CD14-positive monocyte (primary cell): Measurements from ENCODE around the gene CEP97. TPM values are rescaled to one million over a fixed set of nuclear protein-coding genes. Genes with fewer than 3 reads are reported as not detected.

Experiments
- DNase-seq, 3 donors: peaks; one replicate each; pipeline ENCODE4 v3.0.0-alpha.2; 2011 to 2022
- H2AFZ ChIP-seq: 2 replicates; pipeline ENCODE4 v1.6.0; 2012; ENCODE audit warnings: mild to moderate bottlenecking, low read depth, low read length, inconsistent platforms; ENCODE audit not compliant: insufficient read depth, poor library complexity, severe bottlenecking
- H3K27ac ChIP-seq, 2 donors: 1 replicate in 1 of 2; 2 replicates in 1 of 2; pipeline ENCODE4 v1.5.1; 2012 to 2013; ENCODE audit warnings: low read length in 2 of 2, control low read depth in 1 of 2, inconsistent platforms in 1 of 2, low read depth in 1 of 2, mild to moderate bottlenecking in 1 of 2
- H3K27me3 ChIP-seq, 2 donors: one replicate each; pipeline versions ENCODE4 v1.6.0 to v1.6.1; 2011 to 2013; ENCODE audit warnings: low read length in 2 of 2; ENCODE audit not compliant: control insufficient read depth in 2 of 2, insufficient read depth in 2 of 2
- H3K36me3 ChIP-seq, 2 donors: replicated peaks in 1 of 2; 1 replicate in 1 of 2; 2 replicates in 1 of 2; pipeline versions ENCODE4 v1.5.1 to v1.6.1; 2012 to 2013; ENCODE audit warnings: low read length in 2 of 2, control low read depth in 1 of 2, inconsistent platforms in 1 of 2, mild to moderate bottlenecking in 1 of 2; ENCODE audit not compliant: insufficient read depth in 2 of 2, control insufficient read depth in 1 of 2
- H3K4me1 ChIP-seq, 2 donors: 1 replicate in 1 of 2; 2 replicates in 1 of 2; pipeline versions ENCODE4 v1.5.1 to v1.6.1; 2012 to 2013; ENCODE audit warnings: low read length in 2 of 2, control low read depth in 1 of 2, inconsistent platforms in 1 of 2, mild to moderate bottlenecking in 1 of 2, moderate library complexity in 1 of 2; ENCODE audit not compliant: insufficient read depth in 2 of 2, control insufficient read depth in 1 of 2
- H3K4me2 ChIP-seq: replicated peaks from 2 replicates; pipeline ENCODE3; 2012; ENCODE audit warnings: low read length, moderate library complexity, mild to moderate bottlenecking; ENCODE audit not compliant: poor library complexity, severe bottlenecking; ENCODE audit errors: extremely low read depth
- H3K4me3 ChIP-seq, 3 experiments: fragments of 200-600 bp in 1 of 3; sonication (generic) in 1 of 3; replicated peaks in 1 of 3; 1 replicate in 2 of 3; 2 replicates in 1 of 3; pipeline ENCODE4 v1.5.1; 2011 to 2013; ENCODE audit warnings: low read length in 3 of 3, mild to moderate bottlenecking in 3 of 3, control low read depth in 2 of 3, low read depth in 2 of 3, inconsistent platforms in 1 of 3, moderate library complexity in 1 of 3
- H3K79me2 ChIP-seq: 2 replicates; pipeline ENCODE4 v1.6.0; 2012; ENCODE audit warnings: mild to moderate bottlenecking, control low read depth, inconsistent platforms, low read length, moderate library complexity; ENCODE audit not compliant: insufficient read depth
- H3K9ac ChIP-seq: 2 replicates; pipeline ENCODE4 v1.6.0; 2017; ENCODE audit warnings: low read length, mild to moderate bottlenecking; ENCODE audit not compliant: insufficient read depth, poor library complexity, severe bottlenecking
- H3K9me3 ChIP-seq, 2 donors: replicated peaks in 1 of 2; 1 replicate in 1 of 2; 2 replicates in 1 of 2; pipeline versions ENCODE4 v1.5.1 to v1.6.1; 2012 to 2013; ENCODE audit warnings: low read length in 2 of 2, control low read depth in 1 of 2; ENCODE audit not compliant: control insufficient read depth in 1 of 2, insufficient read depth in 1 of 2
- H4K20me1 ChIP-seq: 2 replicates; pipeline ENCODE4 v1.6.0; 2012; ENCODE audit warnings: mild to moderate bottlenecking, low read length, control low read depth, moderate library complexity; ENCODE audit not compliant: insufficient read depth
- H3K27ac Mint-ChIP-seq, 7 donors: one replicate each; pipeline ENCODE4 v1.8.0; 2020; ENCODE audit warnings: mild to moderate bottlenecking in 7 of 7, mixed read lengths in 7 of 7, moderate library complexity in 6 of 7, inconsistent platforms in 2 of 7
- H3K27me3 Mint-ChIP-seq, 3 donors: one replicate each; pipeline ENCODE4 v1.8.0; 2021 to 2022; ENCODE audit warnings: low read depth in 3 of 3, mild to moderate bottlenecking in 3 of 3, mixed read lengths in 3 of 3, moderate library complexity in 3 of 3, inconsistent platforms in 1 of 3
- H3K36me3 Mint-ChIP-seq, 2 donors: one replicate each; pipeline ENCODE4 v1.8.0; 2020; ENCODE audit warnings: mixed read lengths in 2 of 2, inconsistent platforms in 1 of 2, mild to moderate bottlenecking in 1 of 2
- H3K4me1 Mint-ChIP-seq: one replicate; pipeline ENCODE4 v1.8.0; 2020; ENCODE audit warnings: mild to moderate bottlenecking, mixed read lengths
- H3K4me3 Mint-ChIP-seq, 2 donors: one replicate each; pipeline ENCODE4 v1.8.0; 2020; ENCODE audit warnings: mild to moderate bottlenecking in 2 of 2, mixed read lengths in 2 of 2, moderate library complexity in 1 of 2
- H3K9me3 Mint-ChIP-seq, 7 donors: one replicate each; pipeline ENCODE4 v1.8.0; 2020 to 2022; ENCODE audit warnings: mixed read lengths in 7 of 7, mild to moderate bottlenecking in 6 of 7, moderate library complexity in 6 of 7, inconsistent platforms in 2 of 7
- WGBS: methylation state at CpG from one replicate; pipeline ENCODE4 v1.1.5; 2013; ENCODE audit warnings: missing lambda C conversion rate; ENCODE audit not compliant: insufficient coverage; 5-methylcytosine and 5-hydroxymethylcytosine counted together
- intact Hi-C, 2 donors: fragments of 100-400 bp; cut with micrococcal nuclease; formaldehyde crosslinking; loops; one replicate each; pipeline versions ENCODE4 v1.15.0 to v1.15.1; 2023
- polyA plus RNA-seq, 3 donors: library from polyadenylated mRNA; depleted of rRNA in 1 of 3; unstranded in 2 of 3; stranded (reverse) in 1 of 3; fragments of 300-500 nt in 2 of 3; fragments of >200 nt in 1 of 3; fragmentation: Illumina TruSeq in 2 of 3; gene quantifications; 1 replicate in 2 of 3; 2 replicates in 1 of 3; pipeline ENCODE4 v1.2.3, GENCODE V29; 2012 to 2021
- TF ChIP-seq, protein P1 (sequence below): fragments of 200-600 bp; IDR thresholded peaks from one replicate; pipeline ENCODE4 v1.8.0; 2022; ENCODE audit warnings: antibody characterized with exemption, mild to moderate bottlenecking

CEP97 gene
- polyA plus RNA-seq, 3 donors = 0.79 to 1.7 (median 1.5) TPM

DNA sequence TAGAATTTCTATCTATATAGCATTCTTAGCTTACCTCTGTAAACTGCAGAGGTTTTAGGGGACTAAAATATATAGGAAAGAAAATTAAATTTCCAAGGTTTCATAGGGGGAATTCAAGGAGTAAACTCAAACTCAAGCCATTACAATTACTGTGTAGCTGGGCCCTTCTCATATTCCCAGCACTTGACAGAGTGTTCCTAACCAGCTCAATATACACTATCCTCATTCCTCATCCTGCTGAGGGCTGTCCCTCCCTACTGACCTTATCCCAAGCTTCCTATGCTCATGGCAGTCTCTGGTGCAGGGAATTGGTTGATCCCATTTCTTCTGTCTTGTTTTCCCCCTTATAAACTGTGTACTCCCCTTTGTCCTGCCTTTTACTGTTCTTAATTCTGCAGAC is 88.5 kb downstream of the CEP97 start:
- Histone ChIP-seq H3K9ac (no peak overlapping the region), H3K9me3 (no peaks in the 10 kb centered on the region), H3K4me1 (peaks cover 10 to 30% of the 10 kb centered on the region in 2 donors), H3K79me2 (peaks cover 51% of the 10 kb centered on the region), H2AFZ (no peak overlapping the region), H3K36me3 (peaks cover 9 to 35% of the 10 kb centered on the region in 2 donors), H3K27me3 (no peaks in the 10 kb centered on the region), H3K4me2 (no peak overlapping the region), H3K4me3 (no peak overlapping the region), H4K20me1 (no peaks in the 10 kb centered on the region), H3K27ac (no peak overlapping the region)
- Mint-ChIP-seq H3K4me1 (peaks cover 30% of the 10 kb centered on the region), H3K9me3 (no peaks in the 10 kb centered on the region), H3K27me3 (peaks cover 0 to 2% (median 0%) of the 10 kb centered on the region in 3 donors), H3K36me3 (peaks cover 35 to 40% of the 10 kb centered on the region in 2 donors), H3K4me3 (no peak overlapping the region), H3K27ac (peak overlapping the region in 2 of 7 donors; percentile 3 to 43)
- intact Hi-C loops = loop anchor here (2.0 to 10.0 kb wide), 4 partner anchors 34 to 412 kb away; partner anchors contain the start of gene NFKBIZ (in 1 of the 2)
- DNase-seq = no peak
- TF ChIP-seq, protein P1, sequence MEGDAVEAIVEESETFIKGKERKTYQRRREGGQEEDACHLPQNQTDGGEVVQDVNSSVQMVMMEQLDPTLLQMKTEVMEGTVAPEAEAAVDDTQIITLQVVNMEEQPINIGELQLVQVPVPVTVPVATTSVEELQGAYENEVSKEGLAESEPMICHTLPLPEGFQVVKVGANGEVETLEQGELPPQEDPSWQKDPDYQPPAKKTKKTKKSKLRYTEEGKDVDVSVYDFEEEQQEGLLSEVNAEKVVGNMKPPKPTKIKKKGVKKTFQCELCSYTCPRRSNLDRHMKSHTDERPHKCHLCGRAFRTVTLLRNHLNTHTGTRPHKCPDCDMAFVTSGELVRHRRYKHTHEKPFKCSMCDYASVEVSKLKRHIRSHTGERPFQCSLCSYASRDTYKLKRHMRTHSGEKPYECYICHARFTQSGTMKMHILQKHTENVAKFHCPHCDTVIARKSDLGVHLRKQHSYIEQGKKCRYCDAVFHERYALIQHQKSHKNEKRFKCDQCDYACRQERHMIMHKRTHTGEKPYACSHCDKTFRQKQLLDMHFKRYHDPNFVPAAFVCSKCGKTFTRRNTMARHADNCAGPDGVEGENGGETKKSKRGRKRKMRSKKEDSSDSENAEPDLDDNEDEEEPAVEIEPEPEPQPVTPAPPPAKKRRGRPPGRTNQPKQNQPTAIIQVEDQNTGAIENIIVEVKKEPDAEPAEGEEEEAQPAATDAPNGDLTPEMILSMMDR = no peak

DNA sequence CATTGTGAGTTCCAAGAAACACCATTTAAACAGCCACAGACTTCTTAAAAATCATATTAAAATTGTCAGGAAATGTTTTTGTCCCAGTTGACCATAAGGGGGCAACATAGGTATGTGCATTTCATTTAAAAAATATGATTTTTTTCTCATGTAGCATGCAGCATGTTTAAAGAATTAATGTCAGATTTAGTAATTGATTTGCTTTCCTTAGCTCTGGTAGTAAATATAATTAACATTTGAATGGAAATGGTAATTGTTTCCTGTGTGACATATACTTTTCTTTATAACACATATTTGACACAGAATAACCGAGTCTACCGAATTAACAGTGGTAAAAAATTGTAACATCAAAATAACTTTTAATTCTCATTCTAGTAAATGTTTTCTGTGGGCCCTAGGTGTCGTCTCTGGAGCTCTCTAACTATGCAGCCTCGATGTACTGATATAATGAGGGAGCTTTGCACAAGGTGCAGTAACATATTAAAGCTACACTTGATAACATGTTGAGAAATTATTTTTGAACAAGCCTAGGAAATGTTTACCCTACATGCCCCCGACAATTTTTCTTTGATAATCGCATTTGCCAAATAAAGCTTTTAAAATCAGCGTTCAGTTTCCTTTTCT is 89.5 kb downstream of the CEP97 start:
- no peaks in the 10 kb centered on the region for H3K9me3 Mint-ChIP-seq
- Histone ChIP-seq H4K20me1 (no peaks in the 10 kb centered on the region), H3K79me2 (peaks cover 58% of the 10 kb centered on the region), H3K9me3 (no peaks in the 10 kb centered on the region), H2AFZ (no peak overlapping the region), H3K27ac (no peak overlapping the region), H3K4me2 (no peak overlapping the region), H3K27me3 (no peaks in the 10 kb centered on the region), H3K4me1 (peaks cover 18 to 39% of the 10 kb centered on the region in 2 donors), H3K4me3 (no peak overlapping the region), H3K9ac (no peak overlapping the region), H3K36me3 (peaks cover 7 to 27% of the 10 kb centered on the region in 2 donors)
- H3K4me3 Mint-ChIP-seq = no peak overlapping the region
- no peak overlapping the region for H3K27ac Mint-ChIP-seq
- 67% methylated on average over 3 of the region's 7 CpGs for WGBS
- H3K36me3 Mint-ChIP-seq = peaks cover 28 to 38% of the 10 kb centered on the region in 2 donors
- intact Hi-C loops = loop anchor here (2.0 to 10.0 kb wide), 4 partner anchors 33 to 411 kb away; partner anchors contain the start of gene NFKBIZ (in 1 of the 2)
- TF ChIP-seq, protein P1 = peak; percentile 76
- peak in 2 of 3 donors; percentile 36 to 60 for DNase-seq
- H3K4me1 Mint-ChIP-seq = peaks cover 35% of the 10 kb centered on the region
- H3K27me3 Mint-ChIP-seq = peaks cover 0 to 2% (median 0%) of the 10 kb centered on the region in 3 donors
